K562 (cell line): ENCODE data around the gene GZMM. TPM values are rescaled to one million over a fixed set of nuclear protein-coding genes. Genes with fewer than 3 reads are reported as not detected.

ENCODE experiments used
- CCAR2 ChIP-seq: fragments of 200-400 bp; formaldehyde crosslinking; IDR thresholded peaks from 2 replicates; pipeline ENCODE4 v1.6.1; 2017; ENCODE audit warnings: mild to moderate bottlenecking, low read depth, low read length
- FOXJ2 ChIP-seq: fragments of 200-800 bp; sonication (Bioruptor generic); IDR thresholded peaks from 2 replicates; pipeline ENCODE4 v1.6.1; 2016; ENCODE audit warnings: missing genetic modification characterization, missing compliant biosample characterization
- KLF10 ChIP-seq: fragments of 250-450 bp; sonication (Bioruptor Pico); IDR thresholded peaks from 2 replicates; pipeline ENCODE4 v1.6.1; 2021; ENCODE audit warnings: matching md5 sums
- POLR2A ChIP-seq: fragments of 450-650 bp; conservative IDR thresholded peaks from 2 replicates; pipeline ENCODE4 v1.6.1; 2016
- POLR2G ChIP-seq: fragments of 200-400 bp; formaldehyde crosslinking; IDR thresholded peaks from 2 replicates; pipeline ENCODE4 v1.6.1; 2017; ENCODE audit warnings: low read depth, mild to moderate bottlenecking, antibody characterized with exemption, low read length, moderate library complexity
- RBBP5 ChIP-seq: fragments of 200-600 bp; sonication (generic); IDR thresholded peaks from 2 replicates; pipeline ENCODE4 v1.6.1; 2012; ENCODE audit warnings: borderline replicate concordance, mild to moderate bottlenecking, low read length, control low read depth, inconsistent platforms; ENCODE audit not compliant: insufficient read depth, poor library complexity, severe bottlenecking
- RNF2 ChIP-seq: sonication (generic); IDR thresholded peaks from 2 replicates; pipeline ENCODE4 v1.6.1; 2016
- SMAD4 ChIP-seq: fragments of 250-450 bp; sonication (Bioruptor Pico); conservative IDR thresholded peaks from 2 replicates; pipeline ENCODE4 v1.8.0; 2021; ENCODE audit warnings: inconsistent platforms, mild to moderate bottlenecking, moderate library complexity
- TBL1XR1 ChIP-seq, 2 experiments: IDR thresholded peaks; 2 replicates each; pipeline ENCODE4 v1.6.1; 2012; ENCODE audit warnings: improper control_type of control experiment in 2 of 2, low read length in 2 of 2, mild to moderate bottlenecking in 1 of 2
- YY1 ChIP-seq, 3 experiments: IDR thresholded peaks; 2 replicates each; pipeline ENCODE4 v1.6.1; 2011; ENCODE audit warnings: low read length in 2 of 3, mild to moderate bottlenecking in 2 of 3, moderate library complexity in 2 of 3, borderline replicate concordance in 1 of 3, control low read depth in 1 of 3, low read depth in 1 of 3; ENCODE audit not compliant: insufficient read depth in 3 of 3, insufficient replicate concordance in 2 of 3, control insufficient read depth in 1 of 3, insufficient read length in 1 of 3; ENCODE audit errors: extremely low read depth in 1 of 3
- ZBTB9 ChIP-seq: fragments of 450-650 bp; formaldehyde crosslinking; IDR thresholded peaks from 2 replicates; pipeline ENCODE4 v1.4.0; 2020; ENCODE audit warnings: mild to moderate bottlenecking, moderate library complexity
- polyA plus RNA-seq, 8 experiments: library from polyadenylated mRNA; depleted of rRNA in 4 of 8; stranded (reverse) in 5 of 8; unstranded in 3 of 8; fragments of >200 nt; fragmentation: Nextera tagmentation in 2 of 8; fragmentation: Illumina TruSeq in 1 of 8; extraction: Ambion mirVana in 2 of 8; extraction: Trizol in 1 of 8; gene quantifications; 2 replicates each; pipeline versions ENCODE4 v1.2.1 to v1.2.3, GENCODE V29; 2011 to 2014; ENCODE audit warnings: inconsistent platforms in 1 of 8, missing spikeins in 1 of 8
- total RNA-seq, 7 experiments: library from RNA; depleted of rRNA in 6 of 7; stranded (reverse); fragments of >200 nt in 6 of 7; fragmentation: Illumina TruSeq in 2 of 7; extraction: Trizol in 2 of 7; gene quantifications; 2 replicates each; pipeline versions ENCODE4 v1.2.1 to v1.2.3, GENCODE V29; 2011 to 2021; ENCODE audit warnings: low replicate concordance in 1 of 7
- TF ChIP-seq, protein P1 (sequence below): fragments of 450-650 bp; IDR thresholded peaks from 2 replicates; pipeline ENCODE4 v1.7.0; 2016; ENCODE audit warnings: borderline replicate concordance
- TF ChIP-seq, protein P2 (sequence below), 2 experiments: fragments of 450-650 bp; IDR thresholded peaks; 2 replicates each; pipeline ENCODE4 v1.6.1; 2018; ENCODE audit warnings: mild to moderate bottlenecking in 2 of 2, low read depth in 1 of 2; ENCODE audit not compliant: partially characterized antibody in 2 of 2
- TF ChIP-seq, protein P3 (sequence below): sonication (generic); formaldehyde crosslinking; IDR thresholded peaks from 2 replicates; pipeline ENCODE4 v1.9.0; 2022; ENCODE audit warnings: mild to moderate bottlenecking, missing genetic modification reagents
- TF ChIP-seq, protein P4 (sequence below): fragments of 250-450 bp; sonication (Bioruptor Pico); IDR thresholded peaks from 2 replicates; pipeline ENCODE4 v1.4.0; 2020

Gene GZMM
- total and polyA plus RNA-seq, 9 of the 15 experiments (the other 6 are each of a cell fraction or from before 2014, with no cell fraction given), result 0.08 to 2.6 (median 0.70) TPM; not detected in 2

DNA sequence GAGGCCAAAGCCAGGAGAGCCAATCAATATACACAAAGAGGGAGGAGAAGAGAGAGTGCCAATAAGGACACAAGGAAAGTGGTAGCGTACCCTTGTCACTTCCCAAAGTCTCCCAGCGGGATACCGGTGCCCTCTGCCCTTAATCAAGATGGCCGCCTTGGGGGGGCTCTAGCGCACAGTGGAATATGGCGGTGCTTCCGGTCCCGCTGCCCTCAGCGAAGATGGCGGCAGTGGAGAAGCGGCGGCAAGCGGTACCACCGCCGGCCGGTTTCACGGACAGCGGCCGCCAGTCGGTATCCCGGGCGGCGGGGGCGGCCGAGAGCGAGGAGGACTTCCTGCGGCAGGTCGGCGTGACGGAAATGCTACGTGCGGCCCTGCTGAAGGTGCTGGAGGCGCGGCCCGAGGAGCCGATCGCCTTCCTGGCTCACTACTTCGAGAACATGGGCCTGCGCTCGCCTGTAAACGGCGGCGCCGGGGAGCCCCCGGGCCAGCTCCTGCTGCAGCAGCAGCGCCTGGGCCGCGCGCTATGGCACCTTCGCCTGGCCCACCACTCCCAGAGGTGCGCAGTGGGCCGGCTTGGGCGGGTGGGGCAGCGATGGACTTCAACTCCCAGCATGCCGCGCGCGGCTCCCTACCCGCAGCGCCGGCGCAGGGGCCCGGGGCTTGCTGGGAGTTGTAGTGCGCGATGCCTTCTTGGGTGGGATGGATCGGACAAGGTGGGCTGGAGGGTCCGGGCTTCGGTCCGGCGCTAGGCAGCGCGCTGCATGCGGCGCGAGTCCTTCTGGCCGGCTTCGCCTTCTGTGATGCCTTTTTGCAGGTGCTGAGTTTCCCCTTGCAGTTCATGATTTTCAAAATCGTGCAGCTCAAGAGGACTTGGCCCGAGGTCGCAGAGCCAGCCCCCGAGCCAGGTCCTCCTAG lies 36.3 kb upstream of the GZMM start, which contains the start of gene TPGS1 (continued):
- TF ChIP-seq, protein P1, sequence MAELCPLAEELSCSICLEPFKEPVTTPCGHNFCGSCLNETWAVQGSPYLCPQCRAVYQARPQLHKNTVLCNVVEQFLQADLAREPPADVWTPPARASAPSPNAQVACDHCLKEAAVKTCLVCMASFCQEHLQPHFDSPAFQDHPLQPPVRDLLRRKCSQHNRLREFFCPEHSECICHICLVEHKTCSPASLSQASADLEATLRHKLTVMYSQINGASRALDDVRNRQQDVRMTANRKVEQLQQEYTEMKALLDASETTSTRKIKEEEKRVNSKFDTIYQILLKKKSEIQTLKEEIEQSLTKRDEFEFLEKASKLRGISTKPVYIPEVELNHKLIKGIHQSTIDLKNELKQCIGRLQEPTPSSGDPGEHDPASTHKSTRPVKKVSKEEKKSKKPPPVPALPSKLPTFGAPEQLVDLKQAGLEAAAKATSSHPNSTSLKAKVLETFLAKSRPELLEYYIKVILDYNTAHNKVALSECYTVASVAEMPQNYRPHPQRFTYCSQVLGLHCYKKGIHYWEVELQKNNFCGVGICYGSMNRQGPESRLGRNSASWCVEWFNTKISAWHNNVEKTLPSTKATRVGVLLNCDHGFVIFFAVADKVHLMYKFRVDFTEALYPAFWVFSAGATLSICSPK, result no peak
- TF ChIP-seq SMAD4 (CRISPR knock-in tag) (peak; percentile 79), RNF2 (no peak), POLR2A (peak; percentile 89), POLR2G (peak; percentile 93), YY1 (IDR thresholded peaks at IDR 0.05; ENCODE audit: borderline replicate concordance in 1 of 3, control insufficient read depth in 1 of 3, extremely low read depth in 1 of 3, insufficient read depth in 3 of 3, insufficient read length in 1 of 3, insufficient replicate concordance in 2 of 3, low read depth in 1 of 3, low read length in 2 of 3) (peak; percentile 100), TBL1XR1 (IDR thresholded peaks at IDR 0.05; ENCODE audit: low read length in 2 of 2) (0 out of 4 replicates have a peak, but pooled peaks of 1 of the 2 experiments have one; percentile 52), FOXJ2 (tag) (peak; percentile 95), KLF10 (CRISPR knock-in tag) (no peak), RBBP5 (peak; percentile 92), ZBTB9 (CRISPR knock-in tag) (0 out of 2 replicates have a peak, but pooled peaks have one; percentile 30), CCAR2 (no peak)
- TF ChIP-seq, protein P2, sequence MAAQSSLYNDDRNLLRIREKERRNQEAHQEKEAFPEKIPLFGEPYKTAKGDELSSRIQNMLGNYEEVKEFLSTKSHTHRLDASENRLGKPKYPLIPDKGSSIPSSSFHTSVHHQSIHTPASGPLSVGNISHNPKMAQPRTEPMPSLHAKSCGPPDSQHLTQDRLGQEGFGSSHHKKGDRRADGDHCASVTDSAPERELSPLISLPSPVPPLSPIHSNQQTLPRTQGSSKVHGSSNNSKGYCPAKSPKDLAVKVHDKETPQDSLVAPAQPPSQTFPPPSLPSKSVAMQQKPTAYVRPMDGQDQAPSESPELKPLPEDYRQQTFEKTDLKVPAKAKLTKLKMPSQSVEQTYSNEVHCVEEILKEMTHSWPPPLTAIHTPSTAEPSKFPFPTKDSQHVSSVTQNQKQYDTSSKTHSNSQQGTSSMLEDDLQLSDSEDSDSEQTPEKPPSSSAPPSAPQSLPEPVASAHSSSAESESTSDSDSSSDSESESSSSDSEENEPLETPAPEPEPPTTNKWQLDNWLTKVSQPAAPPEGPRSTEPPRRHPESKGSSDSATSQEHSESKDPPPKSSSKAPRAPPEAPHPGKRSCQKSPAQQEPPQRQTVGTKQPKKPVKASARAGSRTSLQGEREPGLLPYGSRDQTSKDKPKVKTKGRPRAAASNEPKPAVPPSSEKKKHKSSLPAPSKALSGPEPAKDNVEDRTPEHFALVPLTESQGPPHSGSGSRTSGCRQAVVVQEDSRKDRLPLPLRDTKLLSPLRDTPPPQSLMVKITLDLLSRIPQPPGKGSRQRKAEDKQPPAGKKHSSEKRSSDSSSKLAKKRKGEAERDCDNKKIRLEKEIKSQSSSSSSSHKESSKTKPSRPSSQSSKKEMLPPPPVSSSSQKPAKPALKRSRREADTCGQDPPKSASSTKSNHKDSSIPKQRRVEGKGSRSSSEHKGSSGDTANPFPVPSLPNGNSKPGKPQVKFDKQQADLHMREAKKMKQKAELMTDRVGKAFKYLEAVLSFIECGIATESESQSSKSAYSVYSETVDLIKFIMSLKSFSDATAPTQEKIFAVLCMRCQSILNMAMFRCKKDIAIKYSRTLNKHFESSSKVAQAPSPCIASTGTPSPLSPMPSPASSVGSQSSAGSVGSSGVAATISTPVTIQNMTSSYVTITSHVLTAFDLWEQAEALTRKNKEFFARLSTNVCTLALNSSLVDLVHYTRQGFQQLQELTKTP (IDR thresholded peaks at IDR 0.05; ENCODE audit: low read depth in 1 of 2, partially characterized antibody in 2 of 2), result peak in 1 of 2 experiments; percentile 98
- TF ChIP-seq, protein P3, sequence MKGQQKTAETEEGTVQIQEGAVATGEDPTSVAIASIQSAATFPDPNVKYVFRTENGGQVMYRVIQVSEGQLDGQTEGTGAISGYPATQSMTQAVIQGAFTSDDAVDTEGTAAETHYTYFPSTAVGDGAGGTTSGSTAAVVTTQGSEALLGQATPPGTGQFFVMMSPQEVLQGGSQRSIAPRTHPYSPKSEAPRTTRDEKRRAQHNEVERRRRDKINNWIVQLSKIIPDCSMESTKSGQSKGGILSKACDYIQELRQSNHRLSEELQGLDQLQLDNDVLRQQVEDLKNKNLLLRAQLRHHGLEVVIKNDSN (CRISPR knock-in tag), result no peak
- TF ChIP-seq, protein P4, sequence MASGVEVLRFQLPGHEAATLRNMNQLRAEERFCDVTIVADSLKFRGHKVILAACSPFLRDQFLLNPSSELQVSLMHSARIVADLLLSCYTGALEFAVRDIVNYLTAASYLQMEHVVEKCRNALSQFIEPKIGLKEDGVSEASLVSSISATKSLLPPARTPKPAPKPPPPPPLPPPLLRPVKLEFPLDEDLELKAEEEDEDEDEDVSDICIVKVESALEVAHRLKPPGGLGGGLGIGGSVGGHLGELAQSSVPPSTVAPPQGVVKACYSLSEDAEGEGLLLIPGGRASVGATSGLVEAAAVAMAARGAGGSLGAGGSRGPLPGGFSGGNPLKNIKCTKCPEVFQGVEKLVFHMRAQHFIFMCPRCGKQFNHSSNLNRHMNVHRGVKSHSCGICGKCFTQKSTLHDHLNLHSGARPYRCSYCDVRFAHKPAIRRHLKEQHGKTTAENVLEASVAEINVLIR (CRISPR knock-in tag), result peak; percentile 21; the same call in 1 of the 2 replicates
